ENCODE data around the gene KCNH2. TPM values are rescaled to one million over a fixed set of nuclear protein-coding genes. Genes with fewer than 3 reads are reported as not detected.
A peak's percentile ranks its signal among the peaks of the same experiment; 100 is the strongest.

The KCNH2 gene
- total RNA-seq, 4 donors from 2014 or later, result 0.33 to 0.93 (median 0.63) TPM

- no peak for TF ChIP-seq POLR2A (IDR thresholded peaks at IDR 0.05)
- DNase-seq, result no peak
- Histone ChIP-seq H3K27ac (no peak overlapping the region), H3K9me3 (no peaks in the 10 kb centered on the region), H3K4me1 (peaks cover 3 to 18% of the 10 kb centered on the region in 2 donors), H3K4me3 (replicated peaks in 1 of 3) (no peak overlapping the region), H3K27me3 (no peaks in the 10 kb centered on the region), H3K36me3 (no peaks in the 10 kb centered on the region)
- WGBS, 2 donors, result 69 to 74% methylated on average over 5 to 8 of the region's 10 CpGs
- intact Hi-C loops (cut with DNase I), result no loop called here
Measured at GRCh38 chr7:151023232-151023631, 45.1 kb upstream of the KCNH2 start.

- Histone ChIP-seq H3K27me3 (no peaks in the 10 kb centered on the region), H3K27ac (no peak overlapping the region), H3K4me3 (replicated peaks in 1 of 3) (no peak overlapping the region), H3K4me1 (peaks cover 0 to 16% of the 10 kb centered on the region in 2 donors), H3K36me3 (no peaks in the 10 kb centered on the region), H3K9me3 (no peaks in the 10 kb centered on the region)
- WGBS, 2 donors, result 38 to 51% methylated on average over 7 of the region's 7 CpGs
- TF ChIP-seq POLR2A (IDR thresholded peaks at IDR 0.05) (no peak), CTCF (IDR thresholded peaks at IDR 0.05) (no peak)
- intact Hi-C loops (cut with DNase I), result no loop called here
- DNase-seq, result no peak
Measured at GRCh38 chr7:151020231-151020630, 42.1 kb upstream of the KCNH2 start.

GRCh38 chr7:151019130-151019447, 41.0 kb upstream of the KCNH2 start:
- Histone ChIP-seq H3K27me3 (no peaks in the 10 kb centered on the region), H3K9me3 (no peaks in the 10 kb centered on the region), H3K4me3 (replicated peaks in 1 of 3) (no peak overlapping the region), H3K4me1 (peaks cover 0 to 16% of the 10 kb centered on the region in 2 donors), H3K36me3 (no peaks in the 10 kb centered on the region), H3K27ac (no peak overlapping the region)
- TF ChIP-seq CTCF (IDR thresholded peaks at IDR 0.05), result no peak
- TF ChIP-seq POLR2A (IDR thresholded peaks at IDR 0.05), result no peak
- intact Hi-C loops (cut with DNase I), result no loop called here
- 8 to 38% methylated on average over 3 to 4 of the region's 20 CpGs for WGBS, 2 donors
- DNase-seq, result no peak

DNA sequence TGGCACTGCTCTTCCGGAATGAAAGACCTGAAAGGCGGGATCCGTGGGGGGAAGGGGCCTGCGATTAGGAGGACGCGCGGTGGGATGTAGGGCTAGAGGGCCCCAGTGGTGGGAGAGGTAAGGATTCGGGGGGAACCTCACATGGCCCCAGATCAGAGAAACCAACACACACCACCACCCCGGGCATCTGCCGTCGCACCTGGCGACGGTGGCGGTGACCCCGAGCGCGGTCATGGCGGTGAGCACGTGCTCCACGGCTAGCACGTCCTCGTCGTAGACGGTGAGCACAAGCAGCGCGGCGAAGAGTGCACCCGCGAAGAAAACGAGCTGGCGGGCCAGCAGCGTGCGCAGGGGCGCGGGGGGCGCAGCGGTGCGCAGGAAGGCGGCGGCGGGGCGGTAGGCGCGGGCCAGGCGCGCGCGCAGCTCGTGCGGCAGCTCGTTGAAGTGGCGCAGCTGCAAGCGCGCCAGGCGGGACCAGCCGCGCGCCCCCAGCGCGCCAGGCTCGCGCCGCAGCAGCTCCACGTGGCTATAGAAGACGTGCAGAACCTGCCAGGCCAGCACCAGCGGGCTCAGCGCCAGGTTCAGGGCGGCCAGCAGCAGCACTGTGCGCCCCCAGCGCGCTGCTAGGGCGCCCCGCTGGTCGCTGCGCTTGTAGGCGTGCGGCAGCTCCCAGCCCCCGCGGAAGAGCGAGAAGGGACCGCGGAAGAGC, 40.5 kb upstream of the KCNH2 start:
- Histone ChIP-seq H3K27ac (no peak overlapping the region), H3K4me1 (peaks cover 4 to 21% of the 10 kb centered on the region in 2 donors), H3K27me3 (peaks cover under 1% of the 10 kb centered on the region), H3K36me3 (no peaks in the 10 kb centered on the region), H3K9me3 (no peaks in the 10 kb centered on the region), H3K4me3 (replicated peaks in 1 of 3) (no peak overlapping the region)
- peak; percentile 40 to 56 for DNase-seq
- TF ChIP-seq POLR2A (IDR thresholded peaks at IDR 0.05), result no peak
- peak in 1 of 6 experiments; percentile 4 for TF ChIP-seq CTCF (IDR thresholded peaks at IDR 0.05)
- intact Hi-C loops (cut with DNase I), result no loop called here
- 3% methylated on average over 39 of the region's 82 CpGs; no CpG with 5 or more reads in 1 of the 2 donors for WGBS, 2 donors

- Histone ChIP-seq H3K4me1 (peaks cover 7 to 26% of the 10 kb centered on the region in 2 donors), H3K9me3 (no peaks in the 10 kb centered on the region), H3K36me3 (no peaks in the 10 kb centered on the region), H3K4me3 (replicated peaks in 1 of 3) (no peak overlapping the region), H3K27ac (no peak overlapping the region), H3K27me3 (peaks cover 4% of the 10 kb centered on the region)
- intact Hi-C loops (cut with DNase I), result no loop called here
- peak; percentile 61 to 90 (median 70) for TF ChIP-seq CTCF (IDR thresholded peaks at IDR 0.05)
- no peak for TF ChIP-seq POLR2A (IDR thresholded peaks at IDR 0.05)
- peak; percentile 49 to 50 for DNase-seq
- 6 to 10% methylated on average over 17 to 34 of the region's 34 CpGs for WGBS, 2 donors
Measured at GRCh38 chr7:151017953-151018420, 39.9 kb upstream of the KCNH2 start.

Measured in thyroid gland (tissue), 4 donors.